Natural killer cell (primary cell): ENCODE measurements around the gene CYP4Z1. TPM values are rescaled to one million over a fixed set of nuclear protein-coding genes. Genes with fewer than 3 reads are reported as not detected.
"Not testable (repeated sequence)": the region's sequence is repeated elsewhere in the genome, so short reads cannot be mapped to it uniquely, and the experiment has no call there.

Source experiments
- ATAC-seq, 3 donors: fragments of 150-1000 bp in 2 of 3; fragments of 200-7000 bp in 1 of 3; cut with Tn5 transposase; 1 replicate in 1 of 3; 2 replicates in 2 of 3; pipeline ENCODE4 v1.10.0; 2021; ENCODE audit warnings: mild to moderate bottlenecking in 2 of 3, moderate library complexity in 2 of 3
- DNase-seq, 2 donors: peaks; one replicate each; pipeline versions ENCODE4 v3.0.0 to v3.0.0-alpha.2; 2013 to 2021; ENCODE audit warnings: mixed read lengths in 1 of 2
- H3K27ac ChIP-seq: one replicate; pipeline ENCODE4 v1.5.1; 2013; ENCODE audit warnings: mild to moderate bottlenecking, low read length
- H3K27me3 ChIP-seq: one replicate; pipeline ENCODE4 v1.6.1; 2013; ENCODE audit warnings: low read length; ENCODE audit not compliant: control insufficient read depth, insufficient read depth
- H3K36me3 ChIP-seq: one replicate; pipeline ENCODE4 v1.6.1; 2013; ENCODE audit warnings: low read length; ENCODE audit not compliant: control insufficient read depth, insufficient read depth
- H3K4me1 ChIP-seq: one replicate; pipeline ENCODE4 v1.6.1; 2013; ENCODE audit warnings: low read length; ENCODE audit not compliant: control insufficient read depth, insufficient read depth
- H3K4me3 ChIP-seq: one replicate; pipeline ENCODE4 v1.5.1; 2013; ENCODE audit warnings: low read length
- H3K9me3 ChIP-seq: one replicate; pipeline ENCODE4 v1.6.1; 2013; ENCODE audit warnings: low read length; ENCODE audit not compliant: control insufficient read depth, insufficient read depth
- H3K27ac Mint-ChIP-seq, 2 donors: one replicate each; pipeline ENCODE4 v1.8.0; 2022; ENCODE audit warnings: mild to moderate bottlenecking in 2 of 2, mixed read lengths in 2 of 2, moderate library complexity in 1 of 2
- H3K27me3 Mint-ChIP-seq, 2 donors: one replicate each; pipeline ENCODE4 v1.8.0; 2022; ENCODE audit warnings: low read depth in 2 of 2, mixed read lengths in 2 of 2
- H3K36me3 Mint-ChIP-seq: one replicate; pipeline ENCODE4 v1.8.0; 2022; ENCODE audit warnings: mixed read lengths
- H3K4me1 Mint-ChIP-seq, 2 donors: one replicate each; pipeline ENCODE4 v1.8.0; 2022; ENCODE audit warnings: mixed read lengths in 2 of 2
- H3K4me3 Mint-ChIP-seq: one replicate; pipeline ENCODE4 v1.8.0; 2022; ENCODE audit warnings: mild to moderate bottlenecking, moderate library complexity, mixed read lengths
- H3K9me3 Mint-ChIP-seq, 2 donors: one replicate each; pipeline ENCODE4 v1.8.0; 2022; ENCODE audit warnings: mixed read lengths in 2 of 2
- WGBS: methylation state at CpG from one replicate; pipeline ENCODE4 v1.1.7; 2013; ENCODE audit warnings: missing lambda C conversion rate; ENCODE audit not compliant: insufficient coverage; 5-methylcytosine and 5-hydroxymethylcytosine counted together
- intact Hi-C: fragments of 100-400 bp; cut with micrococcal nuclease; formaldehyde crosslinking; loops from one replicate; pipeline ENCODE4 v1.14.2; 2022
- total RNA-seq, 4 donors: library from RNA; stranded (reverse); fragments of 120-200 nt in 1 of 4; gene quantifications; one replicate each; pipeline versions ENCODE4 v1.2.3 to v1.2.4, GENCODE V29; 2013 to 2022
- TF ChIP-seq, protein P1 (sequence below): fragments of 200-600 bp; IDR thresholded peaks from one replicate; pipeline ENCODE4 v1.8.0; 2022; ENCODE audit warnings: antibody characterized with exemption

The CYP4Z1 gene
- total RNA-seq, 3 donors from 2014 or later (not counting 1 experiment from before 2014, with no cell fraction given): not detected

DNA sequence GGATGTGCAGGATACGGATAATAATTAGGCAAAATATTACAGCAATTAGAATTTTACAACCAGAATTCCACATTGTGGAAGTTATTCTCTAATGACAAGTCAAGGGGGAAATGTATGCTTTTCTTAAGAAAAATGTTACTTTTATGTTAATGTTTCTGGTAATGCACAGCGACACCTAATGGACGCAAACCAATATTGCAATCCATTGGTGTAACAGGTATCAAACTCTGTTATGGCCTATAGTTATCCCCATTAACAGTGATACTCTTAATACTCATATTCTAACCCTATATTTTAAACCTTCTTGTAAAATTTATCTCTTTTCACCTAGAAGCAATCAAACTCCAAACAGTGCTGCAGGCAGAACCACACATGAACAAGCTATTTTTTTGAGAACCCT lies 22.3 kb downstream of the CYP4Z1 start:
- H3K36me3 ChIP-seq, H3K27ac Mint-ChIP-seq, H3K27me3 Mint-ChIP-seq, H3K9me3 Mint-ChIP-seq, H3K27ac ChIP-seq, H3K4me1 Mint-ChIP-seq, H3K4me3 Mint-ChIP-seq, H3K4me3 ChIP-seq, H3K27me3 ChIP-seq, H3K4me1 ChIP-seq, H3K36me3 Mint-ChIP-seq, intact Hi-C loops, H3K9me3 ChIP-seq: not testable (repeated sequence)
- peak in 1 of 3 donors; percentile 49 for ATAC-seq
- TF ChIP-seq, protein P1, sequence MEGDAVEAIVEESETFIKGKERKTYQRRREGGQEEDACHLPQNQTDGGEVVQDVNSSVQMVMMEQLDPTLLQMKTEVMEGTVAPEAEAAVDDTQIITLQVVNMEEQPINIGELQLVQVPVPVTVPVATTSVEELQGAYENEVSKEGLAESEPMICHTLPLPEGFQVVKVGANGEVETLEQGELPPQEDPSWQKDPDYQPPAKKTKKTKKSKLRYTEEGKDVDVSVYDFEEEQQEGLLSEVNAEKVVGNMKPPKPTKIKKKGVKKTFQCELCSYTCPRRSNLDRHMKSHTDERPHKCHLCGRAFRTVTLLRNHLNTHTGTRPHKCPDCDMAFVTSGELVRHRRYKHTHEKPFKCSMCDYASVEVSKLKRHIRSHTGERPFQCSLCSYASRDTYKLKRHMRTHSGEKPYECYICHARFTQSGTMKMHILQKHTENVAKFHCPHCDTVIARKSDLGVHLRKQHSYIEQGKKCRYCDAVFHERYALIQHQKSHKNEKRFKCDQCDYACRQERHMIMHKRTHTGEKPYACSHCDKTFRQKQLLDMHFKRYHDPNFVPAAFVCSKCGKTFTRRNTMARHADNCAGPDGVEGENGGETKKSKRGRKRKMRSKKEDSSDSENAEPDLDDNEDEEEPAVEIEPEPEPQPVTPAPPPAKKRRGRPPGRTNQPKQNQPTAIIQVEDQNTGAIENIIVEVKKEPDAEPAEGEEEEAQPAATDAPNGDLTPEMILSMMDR: peak; percentile 51
- 0% methylated on average over 2 of the region's 3 CpGs for WGBS
- DNase-seq: peak in 1 of 2 donors; percentile 56

DNA sequence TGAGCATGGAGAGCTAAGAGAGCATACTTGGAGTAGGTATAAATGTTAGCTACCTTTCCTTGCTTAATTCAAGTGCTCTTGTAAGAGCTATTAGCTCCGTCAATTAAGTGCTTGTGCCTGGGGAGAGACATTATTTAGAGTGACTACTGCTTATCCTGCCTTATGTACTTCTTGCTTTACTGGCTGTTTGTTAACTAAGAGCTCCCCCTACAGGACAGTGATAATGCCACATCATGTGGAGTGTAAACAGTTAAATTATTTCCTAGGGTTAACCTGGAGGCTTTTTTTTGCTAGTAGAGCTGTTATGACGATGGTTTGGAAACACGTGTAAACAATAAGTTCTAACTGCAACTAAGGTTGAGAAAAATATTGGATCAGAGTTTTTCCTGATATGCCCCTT lies 24.4 kb downstream of the CYP4Z1 start:
- ATAC-seq, H3K9me3 Mint-ChIP-seq, H3K27ac Mint-ChIP-seq, H3K36me3 Mint-ChIP-seq, H3K4me3 Mint-ChIP-seq, H3K9me3 ChIP-seq, DNase-seq, H3K27me3 ChIP-seq, intact Hi-C loops, H3K27ac ChIP-seq, H3K4me1 Mint-ChIP-seq, H3K27me3 Mint-ChIP-seq, H3K4me1 ChIP-seq, H3K36me3 ChIP-seq, H3K4me3 ChIP-seq: not testable (repeated sequence)
- no CpG with 5 or more reads among the region's 3 CpGs for WGBS

DNA sequence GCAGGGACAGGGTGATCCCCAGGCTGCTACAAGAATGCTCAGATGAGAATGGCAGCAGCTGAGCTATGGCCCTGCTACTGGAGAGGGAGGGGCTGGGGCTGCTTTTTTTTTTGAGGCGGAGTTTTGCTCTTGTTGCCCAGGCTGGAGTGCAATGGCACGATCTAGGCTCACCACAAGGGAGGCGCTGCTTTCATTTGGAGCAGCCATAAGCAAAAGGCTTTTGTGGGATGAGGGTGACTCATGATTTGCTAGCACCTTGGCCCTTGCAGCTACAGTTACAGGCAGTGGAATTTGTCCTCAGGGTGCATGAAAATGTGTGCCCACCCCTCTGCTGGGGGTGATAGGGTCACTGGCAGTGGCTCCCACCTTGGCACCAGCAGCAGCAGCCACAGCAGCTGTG lies 37.8 kb downstream of the CYP4Z1 start:
- Histone ChIP-seq H3K27ac (no peak overlapping the region), H3K4me3 (no peak overlapping the region), H3K27me3 (no peaks in the 10 kb centered on the region), H3K36me3 (no peaks in the 10 kb centered on the region), H3K4me1 (no peaks in the 10 kb centered on the region), H3K9me3 (peaks cover 9% of the 10 kb centered on the region)
- Mint-ChIP-seq H3K36me3 (no peaks in the 10 kb centered on the region), H3K27me3 (peaks cover 10 to 13% of the 10 kb centered on the region in 2 donors), H3K4me1 (no peaks in the 10 kb centered on the region), H3K27ac (no peak overlapping the region), H3K9me3 (peaks cover 6 to 7% of the 10 kb centered on the region in 2 donors), H3K4me3 (no peak overlapping the region)
- no peak for ATAC-seq
- 91% methylated on average over 3 of the region's 3 CpGs for WGBS
- TF ChIP-seq, protein P1: no peak
- no peak for DNase-seq
- intact Hi-C loops: no loop called here

DNA sequence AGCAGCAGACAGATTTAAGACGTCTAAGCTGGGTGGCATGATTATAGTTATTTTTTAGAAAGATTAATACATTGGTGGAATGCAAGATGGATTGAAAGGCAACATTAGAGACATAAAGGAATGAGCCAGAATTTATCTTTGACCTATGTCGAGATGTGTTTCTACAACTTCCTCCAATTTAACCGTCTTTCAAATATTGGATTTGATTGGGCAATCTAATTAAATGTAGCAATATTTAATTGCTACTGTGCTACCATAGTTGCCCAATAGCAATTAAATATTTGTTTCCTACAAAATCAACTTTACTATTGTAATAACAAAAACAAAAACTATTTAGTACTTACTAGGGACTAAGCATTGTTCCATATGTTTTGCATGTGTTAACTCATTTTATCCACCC lies 39.8 kb downstream of the CYP4Z1 start:
- 82% methylated on average over 1 of the region's 3 CpGs for WGBS
- Mint-ChIP-seq H3K9me3 (peaks cover 3 to 7% of the 10 kb centered on the region in 2 donors), H3K4me1 (no peaks in the 10 kb centered on the region), H3K27ac (no peak overlapping the region), H3K4me3 (no peak overlapping the region), H3K27me3 (peaks cover 6 to 7% of the 10 kb centered on the region in 2 donors), H3K36me3 (no peaks in the 10 kb centered on the region)
- TF ChIP-seq, protein P1: no peak
- Histone ChIP-seq H3K9me3 (peaks cover 9% of the 10 kb centered on the region), H3K4me3 (no peak overlapping the region), H3K27ac (no peak overlapping the region), H3K27me3 (no peaks in the 10 kb centered on the region), H3K36me3 (no peaks in the 10 kb centered on the region), H3K4me1 (no peaks in the 10 kb centered on the region)
- DNase-seq (no peak), ATAC-seq (no peak)
- intact Hi-C loops: no loop called here

DNA sequence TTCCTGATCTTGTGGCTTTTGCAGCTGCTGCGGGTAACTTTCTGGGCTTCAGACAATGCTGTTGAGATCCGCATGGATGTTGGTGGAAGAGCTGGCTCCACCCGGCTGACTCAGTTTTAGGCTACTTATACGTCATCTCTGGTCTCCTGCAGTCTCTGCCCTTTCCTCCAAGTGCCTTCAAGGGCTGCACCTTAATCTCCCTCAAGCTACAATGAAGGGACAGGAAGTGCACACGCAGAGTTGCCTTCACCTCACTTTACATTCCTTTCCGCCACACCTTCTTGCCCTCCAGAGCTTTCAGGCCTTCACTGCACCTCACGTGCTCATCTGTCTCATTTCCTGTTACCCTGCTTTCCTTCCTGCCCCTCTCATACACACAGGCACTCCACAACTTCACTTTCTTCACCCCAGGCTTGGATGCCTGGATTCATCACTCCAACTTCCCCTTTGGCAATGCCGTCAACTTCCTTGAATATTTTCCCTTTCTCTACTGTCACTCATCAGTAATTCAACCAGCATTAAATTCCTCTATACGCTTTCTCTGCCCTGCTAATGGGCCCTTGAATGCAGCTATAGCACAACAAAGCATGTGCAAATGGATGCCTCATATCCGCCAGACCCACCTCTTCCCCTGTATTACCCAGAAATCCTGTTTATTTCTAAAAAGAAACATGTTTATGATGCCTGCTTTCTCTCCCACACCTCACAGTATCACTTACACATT lies 41.0 kb downstream of the CYP4Z1 start:
- H3K36me3 Mint-ChIP-seq, H3K4me3 Mint-ChIP-seq, intact Hi-C loops, H3K4me1 Mint-ChIP-seq, H3K27me3 Mint-ChIP-seq, H3K4me1 ChIP-seq, DNase-seq, H3K27me3 ChIP-seq, H3K9me3 Mint-ChIP-seq, H3K4me3 ChIP-seq, H3K9me3 ChIP-seq, H3K27ac ChIP-seq, H3K27ac Mint-ChIP-seq, ATAC-seq, H3K36me3 ChIP-seq: not testable (repeated sequence)
- WGBS: 70% methylated on average over 7 of the region's 10 CpGs

DNA sequence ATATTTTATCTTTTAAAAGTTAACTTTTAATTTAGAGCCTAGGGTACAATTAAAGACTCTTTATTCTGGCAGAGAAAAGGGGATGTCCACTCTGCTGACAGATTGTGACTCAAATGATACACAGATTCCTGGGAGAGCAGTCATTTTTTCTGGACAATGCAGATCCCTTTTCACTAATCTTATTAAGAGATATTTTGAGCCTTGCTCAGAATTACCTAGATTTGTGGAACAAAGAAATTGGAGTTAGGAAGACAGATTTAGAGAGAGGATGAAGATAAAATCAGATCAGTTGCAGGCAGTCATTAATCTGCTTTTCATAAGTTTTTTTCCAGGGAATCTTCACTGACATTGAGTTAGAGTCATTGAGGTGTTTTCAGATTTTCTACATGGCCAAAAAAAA lies 42.5 kb downstream of the CYP4Z1 start:
- H3K9me3 Mint-ChIP-seq, H3K4me3 ChIP-seq, H3K4me1 ChIP-seq, H3K36me3 ChIP-seq, DNase-seq, H3K27ac Mint-ChIP-seq, ATAC-seq, intact Hi-C loops, H3K27ac ChIP-seq, H3K9me3 ChIP-seq, H3K4me1 Mint-ChIP-seq, H3K27me3 ChIP-seq, H3K36me3 Mint-ChIP-seq, H3K4me3 Mint-ChIP-seq: not testable (repeated sequence)
- H3K27me3 Mint-ChIP-seq: peaks cover 7 to 12% of the 10 kb centered on the region in 2 donors
